ENCODE data around the gene CPE. TPM values are rescaled to one million over a fixed set of nuclear protein-coding genes. Genes with fewer than 3 reads are reported as not detected.

CPE gene
- total and polyA plus RNA-seq, 2 donors (not counting 3 experiments of a cell fraction or from before 2014, with no cell fraction given), result 2.7 to 9.2 TPM

- no peak overlapping the region for H2AFZ ChIP-seq (ENCODE audit: low read depth, low read length)
- no peak overlapping the region for H3K4me2 ChIP-seq (ENCODE audit: insufficient read depth, low read length)
- no peak for DNase-seq (ENCODE audit: low read depth, low spot score)
- TF ChIP-seq GATA2 (IDR thresholded peaks at IDR 0.05; ENCODE audit: insufficient read depth, insufficient read length, low read depth, low read length) (no peak), EZH2 (IDR thresholded peaks at IDR 0.05; ENCODE audit: borderline replicate concordance, low read depth, low read length, severe bottlenecking) (no peak), CTCF (IDR thresholded peaks at IDR 0.05; ENCODE audit: extremely low read depth in 1 of 2, insufficient read depth in 1 of 2, low read depth in 1 of 2, low read length in 2 of 2) (no peak), POLR2A (IDR thresholded peaks at IDR 0.05; ENCODE audit: low read depth, low read length) (no peak), MAX (IDR thresholded peaks at IDR 0.05; ENCODE audit: insufficient read depth, insufficient read length) (no peak), POLR2AphosphoS5 (IDR thresholded peaks at IDR 0.05; ENCODE audit: insufficient read depth, low read depth, low read length) (no peak)
- no peak overlapping the region for H3K27ac ChIP-seq (ENCODE audit: insufficient read depth, low read depth, low read length)
- peaks cover 0 to 6% of the 10 kb centered on the region in 2 experiments for H3K27me3 ChIP-seq (ENCODE audit: control insufficient read depth in 2 of 2, insufficient read depth in 2 of 2, low read length in 2 of 2)
- H3K79me2 ChIP-seq (ENCODE audit: control insufficient read depth, insufficient read depth, low read length), result no peaks in the 10 kb centered on the region
- H3K9ac ChIP-seq (replicated peaks; ENCODE audit: extremely low read depth, insufficient read depth, low read length), result no peak overlapping the region
- no peaks in the 10 kb centered on the region for H3K36me3 ChIP-seq (ENCODE audit: control insufficient read depth in 2 of 2, extremely low read depth in 1 of 2, insufficient read depth in 2 of 2, low read length in 2 of 2)
- no peaks in the 10 kb centered on the region for H3K4me1 ChIP-seq (ENCODE audit: control insufficient read depth, extremely low read depth, insufficient read depth, low read length)
- H3K9me3 ChIP-seq (replicated peaks; ENCODE audit: control insufficient read depth, insufficient read depth, low read length), result no peaks in the 10 kb centered on the region
- BruUV-seq (replicated peaks), result no TSS peak
- CTCF ChIA-PET, result no interaction called here
- no peak for FAIRE-seq
- POLR2A ChIA-PET, result no interaction called here
- H3K4me3 ChIP-seq (replicated peaks in 1 of 3; ENCODE audit: insufficient read depth in 1 of 3, low read depth in 1 of 3, low read length in 3 of 3), result no peak overlapping the region
- no peaks in the 10 kb centered on the region for H4K20me1 ChIP-seq (replicated peaks; ENCODE audit: control insufficient read depth, extremely low read depth, insufficient read depth, low read length)
- intact Hi-C loops (cut with micrococcal nuclease), result loop anchor here (10.0 kb wide), 1 partner anchor 724 kb away; no protein-coding TSS in a partner anchor
- dilution Hi-C loops (cut with MboI; ENCODE audit: extremely low pct_ligation_motif_present, low sequenced_read_pairs), result no loop called here
- H3K9me1 ChIP-seq (replicated peaks; ENCODE audit: control insufficient read depth, extremely low read depth, insufficient read depth, low read length), result no peaks in the 10 kb centered on the region
Measured at GRCh38 chr4:165370530-165370929, 8.3 kb upstream of the CPE start.

Measured in endothelial cell of umbilical vein (primary cell).